ENCODE data around the gene STARD13.

Gene STARD13

GRCh38 chr13:33153421-33154404 is 131.8 kb downstream of the STARD13 start:
- DNase-seq = no peak

DNA sequence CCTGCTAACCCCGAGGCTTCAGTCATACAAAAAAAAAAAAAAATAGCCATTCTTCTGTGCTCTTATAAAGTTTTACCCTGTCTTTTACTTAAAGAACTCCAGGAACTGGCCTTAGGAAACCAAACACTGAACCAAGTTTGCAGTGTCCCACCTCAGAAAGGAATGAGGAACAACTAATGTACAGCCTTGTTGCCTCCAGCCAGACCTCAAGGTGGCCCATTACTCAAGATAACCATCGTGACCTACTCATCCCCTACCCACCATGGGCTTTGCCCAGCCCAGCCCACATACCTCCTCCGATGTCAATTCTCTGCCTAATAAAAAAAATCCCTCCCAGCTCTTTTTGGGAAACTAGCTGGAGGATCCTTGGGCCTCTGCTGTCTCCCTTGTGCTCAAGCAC is 133.2 kb downstream of the STARD13 start:
- DNase-seq = no peak

DNA sequence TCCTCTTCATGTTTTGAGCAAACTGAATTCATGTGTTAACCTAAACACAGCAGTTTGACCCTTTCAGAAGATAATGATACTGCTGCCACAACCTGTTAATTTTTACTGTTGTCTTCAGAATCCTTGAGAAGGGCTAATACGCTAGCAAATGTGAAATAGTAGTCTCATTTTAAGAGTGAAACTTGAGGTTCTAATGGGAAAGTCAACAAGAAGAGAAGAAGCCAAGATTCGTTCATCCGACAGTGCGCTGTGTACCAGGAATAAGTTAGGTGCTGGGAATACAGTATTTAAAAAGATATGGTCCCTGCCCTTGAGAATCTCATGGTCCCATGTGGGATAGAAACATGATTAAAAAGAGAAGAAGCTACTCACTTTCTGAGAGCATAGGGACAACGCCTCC is 134.9 kb downstream of the STARD13 start:
- DNase-seq = no peak

DNA sequence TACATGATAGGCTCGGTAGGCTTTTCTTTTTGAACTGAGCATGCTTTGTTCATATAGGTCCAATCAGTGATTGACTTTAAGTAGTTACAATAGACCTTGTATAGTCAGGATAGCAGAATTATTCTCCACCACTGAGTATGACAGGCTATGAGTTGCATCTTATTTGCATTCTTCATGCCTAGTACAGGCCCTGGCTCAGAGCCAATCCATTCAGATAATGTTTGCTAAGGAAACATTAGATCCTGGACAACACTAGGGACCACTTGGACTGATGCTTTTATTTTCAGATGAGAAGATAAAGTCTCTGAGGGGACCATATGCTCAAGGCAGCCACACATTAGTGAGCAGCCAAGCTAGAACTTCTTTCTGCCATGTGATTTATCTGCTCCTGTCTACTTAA is 135.4 kb downstream of the STARD13 start:
- peak in 2 of 56 donors; percentile 10 to 29 for DNase-seq

- no peak for DNase-seq
These were observed 137.7 kb downstream of the STARD13 start for GRCh38 chr13:33147832-33148231.

DNA sequence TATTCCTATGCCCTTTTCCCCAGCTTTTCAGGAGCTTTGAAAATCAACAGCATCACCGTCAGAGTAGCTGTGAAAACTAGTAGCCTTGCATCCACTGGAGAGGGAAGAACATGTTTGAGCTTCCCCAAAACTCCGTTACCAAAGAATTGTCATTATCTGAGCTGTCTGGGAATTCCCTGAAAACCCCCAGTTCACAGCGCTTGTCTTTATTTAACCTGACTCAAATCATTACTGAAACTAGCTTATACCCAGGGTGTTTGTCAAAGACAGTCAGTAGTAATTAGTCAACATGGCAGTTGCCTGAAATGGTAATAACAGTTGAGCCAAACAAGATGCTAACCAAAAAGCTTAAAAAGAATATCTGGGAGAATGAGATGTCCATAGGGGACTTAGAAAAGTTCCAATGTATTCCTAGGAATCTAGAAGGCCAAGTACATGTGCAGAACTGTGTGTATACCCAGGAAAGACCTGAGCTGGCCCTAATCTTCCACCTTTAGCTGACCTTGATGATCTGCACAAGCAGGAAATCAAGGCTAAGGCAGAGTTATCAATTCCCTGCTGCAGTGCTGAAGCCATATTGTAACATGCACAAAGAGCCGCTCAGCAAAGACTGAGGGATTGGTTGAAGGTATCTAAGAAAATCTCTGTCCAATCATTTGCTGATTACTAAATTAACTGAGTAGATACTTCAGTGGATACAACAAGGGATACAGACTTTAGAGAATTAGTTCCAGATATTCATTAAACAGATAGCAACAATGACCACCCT is 138.5 kb downstream of the STARD13 start:
- DNase-seq = no peak

DNA sequence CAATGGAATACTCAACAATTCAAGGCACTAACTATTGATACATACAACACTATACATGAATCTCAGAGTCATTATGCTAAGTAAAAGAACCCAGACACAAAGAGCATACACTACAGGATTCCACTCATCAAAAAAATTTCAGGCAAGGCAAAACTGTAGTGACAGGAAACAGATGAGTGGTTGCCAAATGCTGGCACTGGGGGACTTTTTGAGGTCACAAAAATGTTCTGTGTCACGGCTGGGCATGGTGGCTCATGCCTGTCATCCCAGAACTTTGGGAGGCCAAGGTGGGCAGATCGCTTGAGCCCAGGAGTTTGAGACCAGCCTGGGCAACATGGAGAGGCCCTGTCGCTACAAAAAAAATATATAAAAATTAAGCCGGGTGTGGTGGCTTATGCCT is 139.9 kb downstream of the STARD13 start:
- no peak for DNase-seq

DNA sequence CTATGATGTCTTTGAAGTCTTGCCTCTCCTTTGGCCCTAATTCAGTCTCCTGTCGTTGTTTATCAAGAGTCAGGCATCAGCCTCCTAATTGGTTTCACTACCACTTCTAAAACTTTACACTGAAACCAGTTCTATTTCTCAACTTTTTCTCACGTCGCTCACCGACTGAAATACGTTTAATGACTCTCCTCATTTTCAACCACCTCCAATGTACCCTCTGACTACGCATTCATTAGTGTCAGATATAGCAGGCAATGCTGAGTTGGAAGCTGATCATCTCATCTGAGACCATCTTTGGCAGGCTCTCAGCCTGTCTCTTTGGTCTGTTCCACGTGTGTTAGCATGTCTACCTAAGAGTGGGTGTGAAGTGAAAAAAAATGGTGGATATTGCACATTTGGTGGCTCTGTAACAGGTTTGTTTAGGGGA is 141.2 kb downstream of the STARD13 start:
- DNase-seq = no peak

GRCh38 chr13:33139780-33140535 is 145.6 kb downstream of the STARD13 start:
- DNase-seq = no peak

DNA sequence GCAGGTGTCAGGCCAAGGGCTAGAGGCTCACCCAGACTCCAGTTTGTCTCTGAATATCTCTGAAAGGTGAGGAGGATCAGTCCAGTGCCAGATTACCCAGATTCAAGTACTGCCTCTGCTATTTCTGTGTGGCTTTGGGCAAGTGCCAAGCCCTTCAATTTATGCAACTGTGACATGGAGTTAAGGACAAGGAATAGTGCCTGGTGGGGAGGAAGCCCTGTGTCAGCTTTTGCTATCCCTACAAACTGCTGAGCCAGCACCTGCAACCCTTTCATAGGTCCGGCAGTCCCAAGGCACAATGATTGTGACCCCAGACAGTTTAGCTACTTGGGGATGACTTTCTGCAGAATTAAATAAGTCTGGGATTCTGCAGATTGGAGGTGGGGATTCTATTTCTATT is 146.4 kb downstream of the STARD13 start:
- peak in 4 of 56 donors; percentile 8 to 40 (median 26) for DNase-seq

DNA sequence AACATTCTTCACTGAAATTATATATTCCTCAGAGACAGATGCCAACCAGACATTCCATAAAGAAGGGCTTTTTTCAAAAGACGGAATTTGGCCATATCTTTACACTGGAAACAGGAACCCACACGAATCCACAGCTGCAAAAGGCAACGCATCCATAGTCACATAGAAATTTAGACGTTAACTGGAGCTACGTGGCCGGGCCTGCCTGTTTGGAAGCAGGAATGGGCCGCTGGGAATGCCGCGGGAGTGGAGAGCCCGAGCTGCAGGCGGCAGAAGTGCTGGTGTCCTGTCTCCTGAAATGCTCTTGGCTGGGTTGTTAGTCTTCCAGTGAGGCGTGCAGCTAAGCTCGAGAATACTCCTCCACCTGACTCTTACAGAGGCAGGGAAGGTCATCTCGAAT is 147.1 kb downstream of the STARD13 start:
- DNase-seq = peak in 1 of 56 donors; percentile 8

GRCh38 chr13:33137721-33138120 is 147.8 kb downstream of the STARD13 start:
- DNase-seq = no peak

GRCh38 chr13:33135097-33135496 is 150.5 kb downstream of the STARD13 start:
- no peak for DNase-seq

DNA sequence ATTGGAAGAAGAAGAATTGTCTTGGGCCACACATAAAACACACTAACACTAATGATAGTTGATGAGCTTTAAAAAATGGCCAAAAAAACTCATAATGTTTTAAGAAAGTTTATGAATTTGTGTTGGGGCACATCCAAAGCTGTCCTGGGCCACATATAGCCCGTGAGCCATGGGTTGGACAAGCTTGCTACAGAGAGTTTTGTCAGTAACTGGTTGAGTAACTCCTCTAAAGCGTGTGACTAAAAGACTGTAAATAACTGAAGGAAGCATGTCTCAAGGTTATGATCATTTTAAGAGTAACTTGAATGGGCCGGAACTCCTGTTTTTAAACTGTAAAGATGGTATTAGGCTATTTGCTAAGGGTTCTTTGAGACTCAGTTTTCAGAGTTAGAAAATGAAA is 151.3 kb downstream of the STARD13 start:
- no peak for DNase-seq

DNA sequence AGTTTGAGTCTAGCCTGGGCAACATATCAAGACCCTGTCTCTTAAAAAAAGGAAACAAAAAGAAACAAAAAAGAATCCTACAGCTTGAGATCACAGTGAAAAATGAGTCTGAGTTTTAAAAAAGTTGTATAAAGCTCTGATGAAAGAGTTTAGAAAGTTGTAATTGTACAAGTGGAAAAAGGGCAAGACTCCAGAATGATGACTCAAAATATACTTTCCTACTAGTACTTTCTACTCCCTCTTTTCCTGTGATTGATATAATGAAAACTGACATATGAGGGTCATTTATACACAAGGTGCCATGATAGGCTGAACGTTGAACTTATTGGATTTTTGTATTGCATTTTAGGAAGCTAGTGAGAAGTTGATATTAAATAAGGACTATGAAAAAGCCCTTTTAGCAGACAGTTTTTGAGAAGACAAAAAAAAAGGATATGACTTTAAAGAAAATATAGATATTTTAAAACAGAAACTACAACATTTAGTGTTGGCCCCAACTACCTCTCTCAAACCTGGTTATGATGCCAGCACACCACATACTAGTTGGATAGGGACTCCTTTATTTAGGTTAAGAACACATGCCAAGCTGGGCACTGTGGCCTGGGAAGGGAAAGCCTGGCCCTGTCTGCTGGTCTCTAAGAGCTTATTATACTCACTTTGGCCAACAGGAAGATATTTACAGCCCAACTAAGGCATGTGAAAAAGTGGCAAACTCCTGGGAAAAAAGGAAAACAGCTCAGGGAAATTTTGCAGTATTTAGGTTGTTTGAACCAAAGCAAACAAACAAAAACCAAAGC is 152.7 kb downstream of the STARD13 start:
- DNase-seq = no peak

- no peak for DNase-seq
These were observed 155.7 kb downstream of the STARD13 start for GRCh38 chr13:33129886-33130285.

DNA sequence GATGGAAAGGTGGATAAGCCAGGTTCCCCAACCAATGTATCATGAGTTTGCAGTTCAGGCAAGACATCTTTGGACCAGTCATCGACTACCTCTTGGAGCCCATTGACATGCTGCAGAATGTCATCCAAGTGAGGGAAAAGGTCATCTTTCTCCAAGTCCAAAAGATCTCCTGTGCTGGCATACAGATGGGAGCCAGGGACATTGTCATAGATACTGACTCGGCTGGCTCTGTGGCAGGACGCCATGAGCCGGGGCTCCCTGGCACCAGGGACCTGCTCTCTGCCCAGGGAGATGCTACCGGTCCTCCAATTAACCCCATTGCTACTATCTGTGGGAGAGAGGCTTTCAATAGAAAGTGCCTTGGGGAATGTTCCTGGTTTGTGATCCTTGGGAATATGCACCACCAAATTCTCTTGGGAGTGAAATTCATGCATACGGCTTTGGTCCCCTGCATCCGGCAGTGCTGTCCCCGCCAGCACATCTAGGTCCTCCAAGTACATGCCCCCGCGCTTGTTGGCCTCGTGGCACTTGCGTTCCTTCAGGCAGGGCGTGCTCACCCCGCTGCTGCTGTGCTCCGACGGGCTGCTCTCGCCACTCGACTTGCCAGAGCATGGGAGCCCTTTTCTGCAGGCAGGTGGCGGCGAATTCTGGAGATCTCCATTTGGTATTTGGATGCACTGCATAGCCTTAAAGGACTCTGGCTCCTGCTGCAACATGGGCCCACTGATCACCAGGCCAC is 156.3 kb downstream of the STARD13 start:
- no peak for DNase-seq

GRCh38 chr13:33128134-33128533 is 157.4 kb downstream of the STARD13 start:
- DNase-seq = no peak

DNA sequence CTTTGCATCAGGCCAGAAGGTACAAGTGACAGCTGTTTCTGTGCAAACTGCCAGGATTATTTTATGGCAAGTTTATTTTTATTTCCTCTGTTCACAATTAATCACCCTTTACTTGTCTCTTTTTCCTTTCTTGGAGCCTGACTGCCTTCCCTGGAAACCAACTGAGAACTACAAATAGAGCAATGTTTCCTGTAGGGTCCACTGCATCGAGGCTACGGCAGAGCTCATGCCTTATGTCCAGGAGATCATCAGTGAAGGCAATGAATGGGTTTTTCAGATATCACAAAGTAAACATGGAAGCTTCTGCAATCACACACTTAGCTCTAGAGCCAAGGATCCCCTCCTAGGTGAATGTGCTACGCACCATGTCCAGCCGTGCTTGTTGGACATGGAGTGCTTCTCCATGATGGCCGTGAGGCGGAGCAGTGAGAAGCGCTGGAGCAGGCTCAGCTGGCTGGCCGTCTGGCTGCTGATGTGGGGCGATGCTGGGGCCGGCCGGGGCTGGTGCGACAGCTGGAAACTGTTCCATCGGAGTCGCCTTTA is 158.5 kb downstream of the STARD13 start:
- no peak for DNase-seq

Measured in amygdala (tissue), 56 donors.